ENCODE results near the gene TBPL2.

- TF ChIP-seq, protein P1, sequence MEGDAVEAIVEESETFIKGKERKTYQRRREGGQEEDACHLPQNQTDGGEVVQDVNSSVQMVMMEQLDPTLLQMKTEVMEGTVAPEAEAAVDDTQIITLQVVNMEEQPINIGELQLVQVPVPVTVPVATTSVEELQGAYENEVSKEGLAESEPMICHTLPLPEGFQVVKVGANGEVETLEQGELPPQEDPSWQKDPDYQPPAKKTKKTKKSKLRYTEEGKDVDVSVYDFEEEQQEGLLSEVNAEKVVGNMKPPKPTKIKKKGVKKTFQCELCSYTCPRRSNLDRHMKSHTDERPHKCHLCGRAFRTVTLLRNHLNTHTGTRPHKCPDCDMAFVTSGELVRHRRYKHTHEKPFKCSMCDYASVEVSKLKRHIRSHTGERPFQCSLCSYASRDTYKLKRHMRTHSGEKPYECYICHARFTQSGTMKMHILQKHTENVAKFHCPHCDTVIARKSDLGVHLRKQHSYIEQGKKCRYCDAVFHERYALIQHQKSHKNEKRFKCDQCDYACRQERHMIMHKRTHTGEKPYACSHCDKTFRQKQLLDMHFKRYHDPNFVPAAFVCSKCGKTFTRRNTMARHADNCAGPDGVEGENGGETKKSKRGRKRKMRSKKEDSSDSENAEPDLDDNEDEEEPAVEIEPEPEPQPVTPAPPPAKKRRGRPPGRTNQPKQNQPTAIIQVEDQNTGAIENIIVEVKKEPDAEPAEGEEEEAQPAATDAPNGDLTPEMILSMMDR (IDR thresholded peaks at IDR 0.05; ENCODE audit: low read depth, low read length, missing input control) = no peak
- TF ChIP-seq, protein P2, sequence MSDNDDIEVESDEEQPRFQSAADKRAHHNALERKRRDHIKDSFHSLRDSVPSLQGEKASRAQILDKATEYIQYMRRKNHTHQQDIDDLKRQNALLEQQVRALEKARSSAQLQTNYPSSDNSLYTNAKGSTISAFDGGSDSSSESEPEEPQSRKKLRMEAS (IDR thresholded peaks at IDR 0.05) = no peak
- TF ChIP-seq ATF3 (IDR thresholded peaks at IDR 0.05) (no peak), RAD21 (IDR thresholded peaks at IDR 0.05) (no peak)
Observed at GRCh38 chr14:55482936-55483605, 42.7 kb upstream of the TBPL2 start.
